H1 (cell line): Measurements from ENCODE around the gene CCNI2. TPM values are rescaled to one million over a fixed set of nuclear protein-coding genes. Genes with fewer than 3 reads are reported as not detected.

Experiments
- CTCF ChIA-PET: fragments of 300-600 bp; sonication (Branson Sonifier 250); formaldehyde crosslinking; loops from one replicate; lab custom pipeline; 2021; ENCODE audit not compliant: partially characterized antibody; lab: Charles Lee
- POLR2A ChIA-PET: fragments of 300-600 bp; sonication (Branson Sonifier 250); formaldehyde crosslinking; loops from one replicate; lab custom pipeline; 2021; ENCODE audit warnings: inconsistent platforms; ENCODE audit not compliant: partially characterized antibody; lab: Charles Lee
- DNase-seq, 2 experiments: peaks; one replicate each; pipeline versions ENCODE4 v3.0.0 to v3.0.0-alpha.2; 2010 to 2022; ENCODE audit warnings: low spot score in 2 of 2, low read depth in 1 of 2, mixed read lengths in 1 of 2
- FAIRE-seq: peaks from 2 replicates; lab custom pipeline; 2011; peaks lifted over from hg19 to GRCh38; lab: Jason Lieb, UNC
- H2AFZ ChIP-seq: 2 replicates; pipeline ENCODE4 v1.8.1; 2012; ENCODE audit warnings: low read length, inconsistent platforms
- H2AK5ac ChIP-seq: 2 replicates; pipeline ENCODE4 v1.6.1; 2013; ENCODE audit warnings: low read depth, low read length
- H2BK120ac ChIP-seq: replicated peaks from 2 replicates; pipeline ENCODE3; 2013; ENCODE audit warnings: low read depth, low read length, inconsistent platforms
- H2BK12ac ChIP-seq: 2 replicates; pipeline ENCODE4 v1.6.1; 2013; ENCODE audit warnings: low read depth, low read length
- H2BK15ac ChIP-seq: 2 replicates; pipeline ENCODE4 v1.6.1; 2013; ENCODE audit warnings: low read length
- H2BK20ac ChIP-seq: 2 replicates; pipeline ENCODE4 v1.6.1; 2013; ENCODE audit warnings: low read length
- H2BK5ac ChIP-seq: 2 replicates; pipeline ENCODE4 v1.6.1; 2013; ENCODE audit warnings: low read depth, low read length
- H3K14ac ChIP-seq: 2 replicates; pipeline ENCODE4 v1.6.1; 2013; ENCODE audit warnings: inconsistent platforms; ENCODE audit not compliant: insufficient read length
- H3K18ac ChIP-seq: 2 replicates; pipeline ENCODE4 v1.6.1; 2013; ENCODE audit warnings: low read length; ENCODE audit errors: extremely low read depth
- H3K23ac ChIP-seq: 2 replicates; pipeline ENCODE4 v1.6.1; 2013; ENCODE audit warnings: inconsistent platforms; ENCODE audit not compliant: insufficient read length
- H3K23me2 ChIP-seq: 2 replicates; pipeline ENCODE4 v1.6.1; 2013; ENCODE audit warnings: low read depth, low read length
- H3K27ac ChIP-seq: 2 replicates; pipeline ENCODE4 v1.6.1; 2011; ENCODE audit warnings: low read depth, low read length, inconsistent platforms
- H3K27me3 ChIP-seq, 4 experiments: replicated peaks in 1 of 4; 1 replicate in 1 of 4; 2 replicates in 3 of 4; pipeline versions ENCODE4 v1.6.1 to v1.8.1; 2011 to 2013; ENCODE audit warnings: low read length in 3 of 4, mild to moderate bottlenecking in 3 of 4, inconsistent platforms in 2 of 4, mixed read lengths in 2 of 4, moderate library complexity in 1 of 4; ENCODE audit not compliant: control insufficient read depth in 3 of 4, insufficient read depth in 3 of 4; ENCODE audit errors: extremely low read depth in 1 of 4
- H3K36me3 ChIP-seq, 4 experiments: 2 replicates each; pipeline versions ENCODE4 v1.6.1 to v1.8.1; 2011 to 2013; ENCODE audit warnings: mild to moderate bottlenecking in 4 of 4, low read length in 3 of 4, moderate library complexity in 2 of 4, control low read depth in 1 of 4, inconsistent platforms in 1 of 4; ENCODE audit not compliant: insufficient read depth in 4 of 4, control insufficient read depth in 2 of 4
- H3K4ac ChIP-seq: replicated peaks from 2 replicates; pipeline ENCODE3; 2013; ENCODE audit warnings: low read length, low read depth, mixed read lengths, inconsistent platforms; ENCODE audit not compliant: insufficient read length
- H3K4me1 ChIP-seq, 4 experiments: replicated peaks in 1 of 4; 1 replicate in 1 of 4; 2 replicates in 3 of 4; pipeline versions ENCODE4 v1.6.1 to v1.8.1; 2011 to 2013; ENCODE audit warnings: low read length in 3 of 4, inconsistent platforms in 2 of 4, mixed read lengths in 1 of 4; ENCODE audit not compliant: insufficient read depth in 4 of 4, control insufficient read depth in 3 of 4
- H3K4me2 ChIP-seq, 2 experiments: 2 replicates each; pipeline versions ENCODE4 v1.6.1 to v1.8.1; 2011 to 2013; ENCODE audit warnings: low read depth in 2 of 2, low read length in 2 of 2, control low read depth in 1 of 2, inconsistent platforms in 1 of 2, mild to moderate bottlenecking in 1 of 2; ENCODE audit not compliant: insufficient read depth in 1 of 2
- H3K4me3 ChIP-seq, 4 experiments: fragments of 200-600, 300-600 bp in 1 of 4; sonication (generic), shearing (Covaris generic), sonication (Bioruptor Twin) in 1 of 4; 2 replicates each; pipeline versions ENCODE4 v1.5.1 to v1.8.1; 2011 to 2016; ENCODE audit warnings: low read length in 4 of 4, low read depth in 3 of 4, control low read depth in 2 of 4, inconsistent platforms in 2 of 4, mild to moderate bottlenecking in 2 of 4, mixed read lengths in 1 of 4, moderate library complexity in 1 of 4; ENCODE audit not compliant: insufficient read depth in 2 of 4; ENCODE audit errors: extremely low read depth in 1 of 4
- H3K56ac ChIP-seq: replicated peaks from 2 replicates; pipeline ENCODE3; 2013; ENCODE audit warnings: low read depth, mild to moderate bottlenecking, mixed read lengths, low read length, inconsistent platforms; ENCODE audit not compliant: insufficient read length
- H3K79me1 ChIP-seq: 2 replicates; pipeline ENCODE4 v1.6.1; 2013; ENCODE audit warnings: low read depth, low read length, control low read depth
- H3K79me2 ChIP-seq, 2 experiments: 2 replicates each; pipeline versions ENCODE4 v1.6.1 to v1.8.1; 2012 to 2013; ENCODE audit warnings: low read length in 2 of 2, mild to moderate bottlenecking in 2 of 2, inconsistent platforms in 1 of 2; ENCODE audit not compliant: insufficient read depth in 2 of 2, control insufficient read depth in 1 of 2
- H3K9ac ChIP-seq, 4 experiments: replicated peaks in 1 of 4; 1 replicate in 1 of 4; 2 replicates in 3 of 4; pipeline versions ENCODE4 v1.6.1 to v1.8.1; 2011 to 2013; ENCODE audit warnings: low read depth in 3 of 4, low read length in 3 of 4, control low read depth in 2 of 4, mild to moderate bottlenecking in 2 of 4, moderate library complexity in 2 of 4, inconsistent platforms in 1 of 4; ENCODE audit errors: extremely low read depth in 1 of 4
- H3K9me3 ChIP-seq, 2 experiments: 2 replicates each; pipeline versions ENCODE4 v1.6.1 to v1.8.1; 2012 to 2013; ENCODE audit warnings: mild to moderate bottlenecking in 2 of 2, moderate library complexity in 2 of 2, control low read depth in 1 of 2, inconsistent platforms in 1 of 2, low read depth in 1 of 2, low read length in 1 of 2, mixed read lengths in 1 of 2; ENCODE audit not compliant: insufficient read depth in 2 of 2
- H4K20me1 ChIP-seq, 2 experiments: replicated peaks in 1 of 2; 2 replicates each; pipeline versions ENCODE3 to v1.8.1; 2011 to 2013; ENCODE audit warnings: inconsistent platforms in 2 of 2, low read length in 2 of 2, mild to moderate bottlenecking in 1 of 2; ENCODE audit not compliant: insufficient read depth in 2 of 2, control insufficient read depth in 1 of 2
- H4K5ac ChIP-seq: 2 replicates; pipeline ENCODE4 v1.6.1; 2013; ENCODE audit warnings: low read length, low read depth, mixed read lengths, inconsistent platforms; ENCODE audit not compliant: insufficient read length
- H4K8ac ChIP-seq: 2 replicates; pipeline ENCODE4 v1.8.0; 2013; ENCODE audit warnings: mild to moderate bottlenecking, moderate library complexity, low read length, inconsistent platforms; ENCODE audit not compliant: insufficient read depth; ENCODE audit errors: extremely low read depth
- H4K91ac ChIP-seq: replicated peaks from 2 replicates; pipeline ENCODE3; 2013; ENCODE audit warnings: low read length, mixed read lengths, inconsistent platforms; ENCODE audit not compliant: insufficient read length
- ASH2L ChIP-seq: fragments of 200-600, 300-600 bp; sonication (generic); IDR thresholded peaks from one replicate; pipeline ENCODE4 v1.7.1; 2017; ENCODE audit warnings: low read length
- BACH1 ChIP-seq: IDR thresholded peaks from 2 replicates; pipeline ENCODE4 v1.6.1; 2012; ENCODE audit warnings: low read length, improper control_type of control experiment
- GABPA ChIP-seq: IDR thresholded peaks from 2 replicates; pipeline ENCODE4 v1.6.1; 2011; ENCODE audit warnings: mild to moderate bottlenecking, low read length, moderate library complexity, borderline replicate concordance; ENCODE audit not compliant: insufficient read depth
- KDM4A ChIP-seq: IDR thresholded peaks from one replicate; pipeline ENCODE4 v1.7.1; 2012; ENCODE audit warnings: low read depth, mild to moderate bottlenecking, moderate library complexity, low read length, inconsistent platforms; ENCODE audit not compliant: severe bottlenecking
- NRF1 ChIP-seq: IDR thresholded peaks from 2 replicates; pipeline ENCODE4 v1.6.1; 2011; ENCODE audit warnings: mild to moderate bottlenecking, low read depth, low read length, improper control_type of control experiment
- RFX5 ChIP-seq: IDR thresholded peaks from 2 replicates; pipeline ENCODE4 v1.6.1; 2011; ENCODE audit warnings: low read depth, low read length, improper control_type of control experiment, borderline replicate concordance
- SIX5 ChIP-seq: IDR thresholded peaks from 2 replicates; pipeline ENCODE4 v1.6.1; 2011; ENCODE audit warnings: mild to moderate bottlenecking, low read depth, low read length
- TCF12 ChIP-seq: IDR thresholded peaks from 2 replicates; pipeline ENCODE4 v1.6.1; 2011; ENCODE audit warnings: low read depth, mild to moderate bottlenecking, low read length
- WGBS, 2 experiments: shearing (Covaris generic) in 1 of 2; methylation state at CpG; one replicate each; pipeline versions ENCODE4 v1.1.6 to v1.1.7; 2013 to 2015; ENCODE audit warnings: low lambda C conversion rate in 2 of 2, mixed read lengths in 2 of 2, inconsistent platforms in 1 of 2, low coverage in 1 of 2, missing lambda C conversion rate in 1 of 2; ENCODE audit not compliant: insufficient replicate concordance in 2 of 2, insufficient coverage in 1 of 2, insufficient read length in 1 of 2; ENCODE audit errors: extremely low coverage in 1 of 2, missing lambda C conversion rate in 1 of 2; 5-methylcytosine and 5-hydroxymethylcytosine counted together
- polyA plus RNA-seq, 7 experiments: library from polyadenylated mRNA; depleted of rRNA in 3 of 7; stranded (reverse) in 5 of 7; unstranded in 2 of 7; fragments of >200 nt in 5 of 7; fragments of 200-250 nt in 2 of 7; gene quantifications; 1 replicate in 5 of 7; 2 replicates in 1 of 7; 4 replicates in 1 of 7; pipeline versions ENCODE4 v1.2.1 to v1.2.3, GENCODE V29; 2011 to 2013; ENCODE audit warnings: missing spikeins in 2 of 7, mixed read lengths in 2 of 7
- total RNA-seq: library from RNA; stranded (reverse); fragmentation: NEBNext Ultra II Directional; extraction: Animal tissue kit (Norgen Biotek cat#: 25700); gene quantifications from 2 replicates; pipeline ENCODE4 v1.2.1, GENCODE V29; 2021

CCNI2 gene
- total and polyA plus RNA-seq, 2 of the 8 experiments (the other 6 are each of a cell fraction or from before 2014, with no cell fraction given), result 1.3 to 1.4 TPM

GRCh38 chr5:132772291-132773070 is 25.3 kb downstream of the CCNI2 start:
- H4K8ac ChIP-seq, result no peak overlapping the region
- no peak overlapping the region for H4K91ac ChIP-seq
- H3K79me2 ChIP-seq, result peaks cover 0 to 7% of the 10 kb centered on the region in 2 experiments; a peak in 1 of 4 replicates
- peaks cover 0 to 22% (median 5%) of the 10 kb centered on the region in 4 experiments; a peak in 5 of 7 replicates for H3K4me1 ChIP-seq
- H3K23me2 ChIP-seq, result peaks cover 5% of the 10 kb centered on the region
- H2AFZ ChIP-seq, result no peak overlapping the region
- CTCF ChIA-PET, result interaction anchor here (0.9 to 6.6 kb wide), 7 partner anchors 9 to 56 kb away, joined by 3 to 58 read pairs (median 4); partner anchors contain the start of gene CCNI2
- WGBS, 2 experiments, result 98% methylated on average over 8 of the region's 8 CpGs; no CpG with 5 or more reads in 1 of the 2 experiments
- H3K56ac ChIP-seq, result no peak overlapping the region
- peak overlapping the region; percentile 46; the same call in 1 of the 2 replicates for H2AK5ac ChIP-seq
- no peak overlapping the region for H3K14ac ChIP-seq
- no peaks in the 10 kb centered on the region for H3K9me3 ChIP-seq
- H3K9ac ChIP-seq, result no peak overlapping the region
- no peak overlapping the region for H3K4ac ChIP-seq
- no peak overlapping the region for H3K27ac ChIP-seq
- H4K5ac ChIP-seq, result no peak overlapping the region
- H3K23ac ChIP-seq, result no peak overlapping the region
- H3K18ac ChIP-seq, result no peak overlapping the region
- peaks cover 4% of the 10 kb centered on the region for H3K79me1 ChIP-seq
- H2BK12ac ChIP-seq, result peak overlapping the region; percentile 17
- H3K36me3 ChIP-seq, result no peaks in the 10 kb centered on the region
- H2BK15ac ChIP-seq, result no peak overlapping the region
- POLR2A ChIA-PET, result interaction anchor here (1.2 kb wide), 1 partner anchor 10 kb away, joined by 4 read pairs; no protein-coding TSS in a partner anchor
- FAIRE-seq (no peak), DNase-seq (no peak)
- H4K20me1 ChIP-seq, result peaks cover 3 to 13% of the 10 kb centered on the region in 2 experiments
- no peak overlapping the region for H2BK20ac ChIP-seq
- peaks cover 0 to 28% (median 19%) of the 10 kb centered on the region in 4 experiments; a peak in 6 of 7 replicates for H3K27me3 ChIP-seq
- 0 out of 4 replicates have a peak overlapping the region, but pooled peaks of 1 of the 2 experiments have one; percentile 22 for H3K4me2 ChIP-seq
- no peak overlapping the region for H2BK120ac ChIP-seq
- no peak overlapping the region for H3K4me3 ChIP-seq
- H2BK5ac ChIP-seq, result no peak overlapping the region
- TF ChIP-seq BACH1 (no peak), ASH2L (no peak), KDM4A (no peak), NRF1 (no peak), TCF12 (no peak), RFX5 (no peak), SIX5 (no peak), GABPA (no peak)
